ENCODE measurements around the gene DNM3. TPM values are rescaled to one million over a fixed set of nuclear protein-coding genes. Genes with fewer than 3 reads are reported as not detected.

The DNM3 gene
- total RNA-seq, 2 experiments from 2014 or later = 1.6 to 1.8 TPM

DNA sequence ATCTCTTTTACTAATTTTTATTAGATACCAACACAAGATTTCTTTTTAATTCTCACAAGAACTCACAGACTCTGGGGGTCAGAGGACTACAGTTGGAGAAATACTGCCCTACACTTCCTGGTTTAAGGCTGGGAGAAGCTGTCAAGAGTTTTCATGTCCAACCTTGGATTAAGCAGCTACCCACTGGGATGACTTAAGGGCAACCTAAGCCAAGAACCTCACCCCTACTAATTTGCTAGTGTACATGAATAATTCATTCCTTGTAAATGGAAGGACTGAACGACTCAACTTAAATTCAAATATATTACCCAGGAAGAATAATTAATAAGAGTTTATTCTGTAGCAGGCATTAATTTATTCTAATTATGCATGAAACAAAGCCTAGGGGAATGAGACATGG is 396.9 kb downstream of the DNM3 start:
- Mint-ChIP-seq H3K4me3 (no peak overlapping the region), H3K27ac (no peak overlapping the region), H3K27me3 (no peaks in the 10 kb centered on the region), H3K36me3 (ENCODE audit: low read depth) (no peaks in the 10 kb centered on the region), H3K9me3 (no peaks in the 10 kb centered on the region), H3K4me1 (ENCODE audit: low read depth) (no peaks in the 10 kb centered on the region)
- ChIA-PET POLR2A (no interaction called here), CTCF (no interaction called here)
- Histone ChIP-seq H3K27ac (ENCODE audit: low read depth in 1 of 2, low read length in 2 of 2) (no peak overlapping the region), H3K4me3 (ENCODE audit: low read length) (no peak overlapping the region), H3K9me3 (ENCODE audit: control insufficient read depth in 1 of 2, insufficient read depth in 1 of 2, low read length in 2 of 2) (no peaks in the 10 kb centered on the region), H3K36me3 (ENCODE audit: insufficient read depth, low read length) (no peaks in the 10 kb centered on the region), H3K4me1 (ENCODE audit: insufficient read depth, low read length) (no peaks in the 10 kb centered on the region), H3K27me3 (ENCODE audit: control insufficient read depth in 1 of 2, insufficient read depth in 2 of 2, low read length in 2 of 2) (no peaks in the 10 kb centered on the region)
- no peak for DNase-seq
- TF ChIP-seq, protein P1, sequence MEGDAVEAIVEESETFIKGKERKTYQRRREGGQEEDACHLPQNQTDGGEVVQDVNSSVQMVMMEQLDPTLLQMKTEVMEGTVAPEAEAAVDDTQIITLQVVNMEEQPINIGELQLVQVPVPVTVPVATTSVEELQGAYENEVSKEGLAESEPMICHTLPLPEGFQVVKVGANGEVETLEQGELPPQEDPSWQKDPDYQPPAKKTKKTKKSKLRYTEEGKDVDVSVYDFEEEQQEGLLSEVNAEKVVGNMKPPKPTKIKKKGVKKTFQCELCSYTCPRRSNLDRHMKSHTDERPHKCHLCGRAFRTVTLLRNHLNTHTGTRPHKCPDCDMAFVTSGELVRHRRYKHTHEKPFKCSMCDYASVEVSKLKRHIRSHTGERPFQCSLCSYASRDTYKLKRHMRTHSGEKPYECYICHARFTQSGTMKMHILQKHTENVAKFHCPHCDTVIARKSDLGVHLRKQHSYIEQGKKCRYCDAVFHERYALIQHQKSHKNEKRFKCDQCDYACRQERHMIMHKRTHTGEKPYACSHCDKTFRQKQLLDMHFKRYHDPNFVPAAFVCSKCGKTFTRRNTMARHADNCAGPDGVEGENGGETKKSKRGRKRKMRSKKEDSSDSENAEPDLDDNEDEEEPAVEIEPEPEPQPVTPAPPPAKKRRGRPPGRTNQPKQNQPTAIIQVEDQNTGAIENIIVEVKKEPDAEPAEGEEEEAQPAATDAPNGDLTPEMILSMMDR (IDR thresholded peaks at IDR 0.05) = no peak
- intact Hi-C loops (cut with DNase I, micrococcal nuclease) = no loop called here
- no peak for ATAC-seq (ENCODE audit: poor library complexity)

DNA sequence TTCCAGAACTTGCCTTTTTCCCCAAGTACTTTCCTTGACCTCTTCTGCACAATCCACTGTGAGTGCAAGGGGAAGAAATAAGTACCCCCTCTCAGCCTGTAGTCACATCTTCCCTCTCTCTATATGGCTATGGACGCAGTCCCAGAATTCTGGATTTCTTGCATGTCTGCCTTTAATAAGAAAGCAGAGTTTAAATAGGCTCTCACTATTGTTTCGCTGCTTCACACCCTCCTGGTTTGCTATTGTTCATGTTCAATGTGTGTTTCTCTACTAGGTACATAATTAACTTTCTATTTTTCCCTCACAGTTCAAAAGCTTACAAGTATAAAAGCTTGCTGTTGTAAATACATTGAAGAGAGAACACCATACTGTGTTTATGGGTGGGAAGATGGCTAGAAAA is 397.7 kb downstream of the DNM3 start:
- Mint-ChIP-seq H3K27ac (no peak overlapping the region), H3K4me3 (no peak overlapping the region)
- intact Hi-C loops (cut with DNase I, micrococcal nuclease) = no loop called here

DNA sequence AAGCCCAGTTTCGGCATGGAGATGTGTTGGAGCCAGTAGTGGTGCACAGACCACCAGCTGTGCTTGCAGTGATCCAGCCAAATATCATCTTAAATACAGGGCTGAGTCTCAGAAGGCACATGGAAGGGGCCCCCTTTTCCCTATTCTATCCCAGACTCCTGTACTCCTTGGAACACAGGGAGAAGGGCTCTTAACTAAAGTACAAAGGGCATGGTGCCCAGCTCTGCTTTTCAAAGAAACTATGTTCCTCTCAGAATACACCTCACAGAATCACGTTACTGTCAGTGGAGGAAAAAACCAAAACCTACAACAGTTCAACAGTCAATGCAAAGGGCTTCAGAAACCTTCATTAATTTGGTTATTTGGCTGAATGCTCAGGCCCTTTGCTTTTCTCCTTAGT is 398.6 kb downstream of the DNM3 start:
- no peaks in the 10 kb centered on the region for H3K36me3 Mint-ChIP-seq (ENCODE audit: low read depth)
- no peaks in the 10 kb centered on the region for H3K4me1 ChIP-seq (ENCODE audit: insufficient read depth, low read length)
- H3K9me3 ChIP-seq (ENCODE audit: control insufficient read depth in 1 of 2, insufficient read depth in 1 of 2, low read length in 2 of 2) = no peaks in the 10 kb centered on the region
- no peaks in the 10 kb centered on the region for H3K4me1 Mint-ChIP-seq (ENCODE audit: low read depth)
- H3K27ac Mint-ChIP-seq = no peak overlapping the region
- H3K4me3 Mint-ChIP-seq = no peak overlapping the region
- TF ChIP-seq, protein P1 (IDR thresholded peaks at IDR 0.05) = no peak
- no peaks in the 10 kb centered on the region for H3K36me3 ChIP-seq (ENCODE audit: insufficient read depth, low read length)
- intact Hi-C loops (cut with DNase I, micrococcal nuclease) = no loop called here
- no peak overlapping the region for H3K4me3 ChIP-seq (ENCODE audit: low read length)
- H3K27me3 ChIP-seq (ENCODE audit: control insufficient read depth in 1 of 2, insufficient read depth in 2 of 2, low read length in 2 of 2) = no peaks in the 10 kb centered on the region
- no peaks in the 10 kb centered on the region for H3K27me3 Mint-ChIP-seq
- ATAC-seq (ENCODE audit: poor library complexity) = no peak
- H3K9me3 Mint-ChIP-seq = no peaks in the 10 kb centered on the region
- H3K27ac ChIP-seq (ENCODE audit: low read depth in 1 of 2, low read length in 2 of 2) = no peak overlapping the region
- CTCF ChIA-PET = no interaction called here
- POLR2A ChIA-PET = no interaction called here
- no peak for DNase-seq

More for the DNA sequence above, 397.7 kb downstream of the DNM3 start:
- H3K36me3 Mint-ChIP-seq (ENCODE audit: low read depth) = no peaks in the 10 kb centered on the region
- TF ChIP-seq, protein P1 (IDR thresholded peaks at IDR 0.05) = no peak
- Histone ChIP-seq H3K27ac (ENCODE audit: low read depth in 1 of 2, low read length in 2 of 2) (no peak overlapping the region), H3K36me3 (ENCODE audit: insufficient read depth, low read length) (no peaks in the 10 kb centered on the region), H3K27me3 (ENCODE audit: control insufficient read depth in 1 of 2, insufficient read depth in 2 of 2, low read length in 2 of 2) (no peaks in the 10 kb centered on the region), H3K4me1 (ENCODE audit: insufficient read depth, low read length) (no peaks in the 10 kb centered on the region), H3K9me3 (ENCODE audit: control insufficient read depth in 1 of 2, insufficient read depth in 1 of 2, low read length in 2 of 2) (no peaks in the 10 kb centered on the region), H3K4me3 (ENCODE audit: low read length) (no peak overlapping the region)
- ChIA-PET POLR2A (no interaction called here), CTCF (interaction anchor here (0.7 kb wide), 1 partner anchor 44 kb away, joined by 4 read pairs; no protein-coding TSS in a partner anchor)
- ATAC-seq (ENCODE audit: poor library complexity) (no peak), DNase-seq (no peak)
- H3K9me3 Mint-ChIP-seq = no peaks in the 10 kb centered on the region
- H3K27me3 Mint-ChIP-seq = no peaks in the 10 kb centered on the region
- no peaks in the 10 kb centered on the region for H3K4me1 Mint-ChIP-seq (ENCODE audit: low read depth)

Measured in CD4-positive, alpha-beta T cell (primary cell).